ENCODE measurements around the gene IRF1.
"Not testable (repeated sequence)": the region's sequence is repeated elsewhere in the genome, so short reads cannot be mapped to it uniquely, and the experiment has no call there.

The IRF1 gene

GRCh38 chr5:132490484-132491367, at the start of gene IRF1:
TSS of gene IRF1 (minus strand) at chr5:132490773. CDS start at chr5:132489478, 1,295 bp downstream.
- DNase-seq, result peak; percentile 98

- no peak for DNase-seq
Measured at GRCh38 chr5:132540149-132540548, 49.6 kb upstream of the IRF1 start.

DNA sequence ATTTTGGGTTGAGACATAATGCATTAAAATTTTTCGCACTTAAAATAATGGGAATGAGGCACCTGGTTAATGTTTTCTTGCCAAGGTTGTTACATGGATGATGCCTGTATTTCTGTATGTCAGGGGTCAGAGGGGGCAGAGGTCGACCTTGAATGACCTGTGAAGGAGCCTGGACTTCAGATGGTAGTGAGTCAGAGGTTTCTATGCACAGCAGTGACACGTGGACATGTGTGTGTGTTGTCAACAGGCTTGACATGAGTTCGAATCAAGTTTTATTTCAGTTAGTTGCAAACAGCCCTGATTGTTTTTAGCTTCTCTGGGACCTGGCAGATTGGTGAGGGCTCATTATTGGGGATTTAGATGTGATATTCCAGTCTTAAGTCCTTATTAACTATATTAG, 49.1 kb upstream of the IRF1 start:
- no peak for DNase-seq

DNA sequence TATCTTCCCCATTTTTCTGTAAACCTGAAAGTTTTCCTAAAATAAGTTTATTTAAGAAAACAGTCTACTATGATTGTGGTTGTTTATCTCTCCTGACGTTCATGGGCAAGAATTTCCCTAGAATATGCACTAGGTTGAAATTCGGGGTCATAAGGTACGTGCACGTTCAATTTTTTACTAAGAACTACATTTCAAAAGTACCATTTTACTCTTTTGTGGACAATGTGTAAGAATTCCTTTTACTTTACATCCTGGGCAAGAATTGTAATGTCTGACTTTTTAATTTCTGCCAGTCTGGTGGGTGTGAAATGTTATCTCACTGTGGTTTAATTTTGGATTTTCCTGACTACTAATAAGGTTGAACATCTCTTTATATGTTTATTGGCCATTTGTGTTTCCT, 40.4 kb upstream of the IRF1 start:
- no peak for DNase-seq

GRCh38 chr5:132528866-132529634, 38.5 kb upstream of the IRF1 start:
- DNase-seq, result no peak

- DNase-seq, result no peak
Measured at GRCh38 chr5:132528021-132528420, 37.4 kb upstream of the IRF1 start.

DNA sequence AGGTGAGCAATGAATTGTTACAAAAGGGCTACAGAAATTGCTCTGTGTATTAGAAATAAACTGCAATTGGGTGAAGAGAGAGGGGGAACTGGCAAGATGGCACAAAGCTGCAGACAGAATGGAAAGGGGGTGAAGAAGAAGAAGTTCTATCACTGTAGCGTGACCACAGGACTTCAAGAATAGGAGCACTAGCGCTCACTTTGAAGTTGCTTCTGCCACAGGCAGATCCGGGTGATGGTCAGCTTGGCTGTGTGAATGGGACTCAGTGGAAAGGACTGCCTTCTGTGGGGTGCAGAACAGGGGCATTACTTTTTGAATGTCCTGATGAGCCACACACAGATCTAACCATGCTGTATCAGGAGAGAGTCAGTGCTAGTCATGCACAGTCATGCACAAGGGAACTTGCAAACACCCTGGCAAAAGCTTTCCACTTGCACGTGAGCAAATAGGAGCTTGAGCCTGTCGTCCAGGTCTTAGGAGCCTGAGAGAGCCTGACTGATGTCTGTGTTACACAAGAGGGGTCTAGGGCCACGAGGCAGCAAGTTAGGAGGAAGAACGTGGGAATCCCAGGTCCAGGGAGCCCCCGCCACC, 36.5 kb upstream of the IRF1 start:
- DNase-seq, result no peak

GRCh38 chr5:132526290-132526973, 35.9 kb upstream of the IRF1 start:
- peak; percentile 59 for DNase-seq

DNA sequence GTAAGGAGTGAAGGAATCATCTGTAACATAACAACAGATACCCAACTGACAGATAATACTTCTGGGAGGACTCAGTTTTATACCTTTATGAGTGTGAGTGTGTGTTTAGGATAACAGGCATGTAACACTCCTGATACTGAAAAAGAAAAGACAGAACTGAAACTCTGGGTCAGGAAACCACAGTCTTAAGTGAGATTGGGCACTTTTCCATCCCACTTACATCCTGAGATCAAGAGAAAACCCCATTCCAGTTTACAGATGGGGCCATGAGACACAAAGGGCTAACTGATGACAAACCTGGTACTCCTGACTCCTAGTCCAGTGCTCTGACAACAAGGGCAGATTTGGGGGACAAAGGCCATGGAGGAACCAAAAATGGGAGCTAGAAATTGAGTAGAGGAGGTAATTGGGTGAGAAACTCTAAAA, 34.7 kb upstream of the IRF1 start:
- DNase-seq, result peak; percentile 49

DNA sequence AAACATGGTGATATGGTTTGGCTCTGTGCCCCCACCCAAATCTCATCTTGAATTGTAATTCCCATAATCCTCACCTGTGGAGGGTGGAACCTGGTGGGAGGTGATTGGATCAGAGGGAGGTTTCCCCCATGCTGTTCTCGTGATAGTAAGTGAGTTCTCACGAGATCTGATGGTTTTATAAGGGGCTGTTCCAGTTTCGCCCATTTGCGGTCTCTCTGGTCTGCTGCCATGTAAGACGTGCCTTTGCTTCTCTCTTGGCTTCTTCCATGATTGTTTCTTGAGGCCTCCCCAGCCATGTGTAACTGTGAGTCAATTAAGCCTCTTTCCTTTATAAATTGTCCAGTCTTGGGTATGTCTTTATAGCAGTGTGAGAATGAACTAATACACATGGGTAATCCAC, 34.3 kb upstream of the IRF1 start:
- not testable (repeated sequence) for DNase-seq

- DNase-seq, result not testable (repeated sequence)
Measured at GRCh38 chr5:132522067-132522466, 31.5 kb upstream of the IRF1 start.

- not testable (repeated sequence) for DNase-seq
Measured at GRCh38 chr5:132513618-132514336, 23.2 kb upstream of the IRF1 start.

- DNase-seq, result peak; percentile 41
Measured at GRCh38 chr5:132510076-132510475, 19.5 kb upstream of the IRF1 start.

- peak; percentile 42 for DNase-seq
Measured at GRCh38 chr5:132506094-132506692, 15.6 kb upstream of the IRF1 start.

DNA sequence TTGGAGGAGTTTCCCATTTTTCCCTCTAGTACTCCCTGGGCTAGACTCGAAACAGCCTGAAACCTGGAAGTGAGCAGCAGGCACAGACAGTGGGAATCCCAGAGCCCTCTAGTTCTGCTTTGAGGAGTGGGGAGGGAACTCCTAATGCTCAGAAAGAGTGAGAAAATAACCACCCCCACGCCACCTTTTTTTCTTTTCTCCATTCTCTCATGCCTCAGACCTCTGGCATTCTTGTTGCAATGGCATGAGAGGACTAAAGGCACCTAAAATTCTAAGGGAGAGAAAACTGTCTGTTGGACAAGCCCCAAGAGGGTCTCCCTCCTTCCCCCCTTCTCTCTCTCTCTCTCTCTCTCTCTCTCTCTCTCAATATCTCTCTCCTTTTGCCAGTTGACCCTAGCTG, 15.1 kb upstream of the IRF1 start:
- no peak for DNase-seq

DNA sequence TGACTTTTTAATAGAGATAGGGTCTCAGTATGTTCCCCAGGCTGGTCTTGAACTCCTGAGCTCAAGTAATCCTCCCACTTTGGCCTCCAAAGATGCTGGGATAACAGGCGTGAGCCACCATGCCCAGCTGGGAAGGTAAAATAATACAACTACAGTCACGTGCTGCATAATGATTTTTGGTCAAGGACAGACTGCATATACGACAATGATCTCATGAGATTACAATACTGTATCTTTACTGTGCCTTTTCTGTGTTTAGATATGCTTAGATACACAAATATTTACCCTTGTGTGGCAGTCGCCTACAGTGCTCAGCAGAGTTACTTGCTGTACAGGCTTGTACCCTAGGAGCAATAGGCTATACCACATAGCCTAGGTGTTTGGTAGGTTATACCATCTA, 14.2 kb upstream of the IRF1 start:
- no peak for DNase-seq

DNA sequence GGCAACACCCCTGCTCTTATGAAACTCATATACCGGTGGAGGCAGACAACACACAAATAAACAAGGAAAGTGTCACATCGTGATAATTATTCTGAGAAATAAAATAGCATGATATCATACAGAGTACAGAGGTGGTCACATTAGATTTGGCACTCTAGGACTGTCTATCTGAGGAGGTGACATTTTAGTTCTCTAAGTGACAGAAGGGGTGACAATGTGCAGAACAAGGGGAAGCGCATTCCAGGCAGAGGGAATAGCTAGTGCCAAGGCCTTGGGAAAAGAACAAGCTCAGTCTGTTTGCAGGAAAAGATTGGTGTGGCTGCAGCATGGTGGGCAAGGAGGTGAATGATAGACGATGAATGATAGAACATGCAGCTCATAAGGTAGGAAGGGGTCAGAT, 12.7 kb upstream of the IRF1 start:
- DNase-seq, result no peak

- no peak for DNase-seq
Measured at GRCh38 chr5:132501961-132502931, 11.7 kb upstream of the IRF1 start.

GRCh38 chr5:132501629-132501956, 11.0 kb upstream of the IRF1 start:
- DNase-seq, result no peak

DNA sequence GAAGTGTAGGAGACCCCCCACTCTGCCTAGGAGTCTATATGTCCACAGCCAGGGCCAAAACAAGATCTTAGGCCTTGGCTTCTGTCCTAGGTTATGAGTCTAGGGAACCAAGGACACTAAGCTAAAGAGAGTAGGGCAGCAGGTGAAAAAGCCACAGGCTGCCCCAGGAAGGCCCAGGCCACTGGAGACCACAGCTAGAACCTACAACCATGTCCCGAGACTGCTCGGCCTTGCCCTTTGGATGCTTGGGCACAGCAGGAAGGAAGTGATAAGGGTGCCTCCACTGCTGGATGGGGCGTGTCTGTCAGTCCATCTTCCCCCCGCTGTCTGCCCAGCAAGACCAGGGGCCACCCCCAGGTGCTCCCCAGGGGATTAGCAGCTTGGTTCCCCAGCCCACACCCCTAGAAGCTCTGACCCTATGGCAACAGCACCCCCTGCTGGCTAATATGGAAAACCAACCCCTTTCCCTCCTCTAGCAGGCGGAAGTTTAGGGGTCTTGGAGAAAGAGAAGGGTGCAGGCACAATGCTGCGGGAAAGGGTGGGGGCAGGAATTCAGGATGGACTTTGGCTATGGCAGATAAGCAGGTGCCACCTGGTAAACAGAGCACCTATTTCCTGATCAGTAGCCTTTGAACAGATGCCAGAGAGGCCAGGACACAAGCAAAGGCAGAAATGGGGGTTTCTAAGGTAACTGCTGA, 10.5 kb upstream of the IRF1 start:
- DNase-seq, result peak; percentile 61

All from inflammatory macrophage treated with lipopolysaccharide for 4 hours (primary cell).